Activated CD4-positive, alpha-beta T cell treated with anti-CD3 and anti-CD28 coated beads, Interleukin-2, amount 10 ng/mL, durations not matched to agents 24 days and 14 days (primary cell): ENCODE data around the gene NAALADL2. TPM values are rescaled to one million over a fixed set of nuclear protein-coding genes. Genes with fewer than 3 reads are reported as not detected.
"Not testable (repeated sequence)": the region's sequence is repeated elsewhere in the genome, so short reads cannot be mapped to it uniquely, and the experiment has no call there.

Experiments used
- DNase-seq: peaks from one replicate; pipeline ENCODE4 v3.0.0; 2022
- H3K27ac Mint-ChIP-seq: one replicate; pipeline ENCODE4 v1.8.0; 2022; ENCODE audit warnings: mild to moderate bottlenecking, mixed read lengths
- H3K27me3 Mint-ChIP-seq: one replicate; pipeline ENCODE4 v1.8.0; 2022; ENCODE audit warnings: mixed read lengths
- H3K36me3 Mint-ChIP-seq: one replicate; pipeline ENCODE4 v1.8.0; 2022; ENCODE audit warnings: low read depth, mild to moderate bottlenecking, mixed read lengths
- H3K4me1 Mint-ChIP-seq: one replicate; pipeline ENCODE4 v1.8.0; 2021; ENCODE audit warnings: mixed read lengths
- H3K4me3 Mint-ChIP-seq: one replicate; pipeline ENCODE4 v1.8.0; 2022; ENCODE audit warnings: mild to moderate bottlenecking, moderate library complexity, mixed read lengths
- H3K9me3 Mint-ChIP-seq: one replicate; pipeline ENCODE4 v1.8.0; 2021; ENCODE audit warnings: mixed read lengths
- intact Hi-C: fragments of 100-400 bp; cut with micrococcal nuclease; formaldehyde crosslinking; loops from one replicate; pipeline ENCODE4 v1.15.1; 2023
- total RNA-seq: library from RNA; stranded (reverse); gene quantifications from 2 replicates; pipeline ENCODE4 v1.2.3, GENCODE V29; 2022

Gene NAALADL2
- total RNA-seq, 1 donor from 2014 or later, result not detected

GRCh38 chr3:175737646-175738572, 878.8 kb downstream of the NAALADL2 start:
- Mint-ChIP-seq H3K4me3 (no peak overlapping the region), H3K36me3 (no peaks in the 10 kb centered on the region), H3K27ac (no peak overlapping the region), H3K27me3 (no peaks in the 10 kb centered on the region), H3K4me1 (no peaks in the 10 kb centered on the region), H3K9me3 (no peaks in the 10 kb centered on the region)
- intact Hi-C loops, result no loop called here
- DNase-seq, result no peak

- no peak overlapping the region for H3K4me3 Mint-ChIP-seq
- H3K27ac Mint-ChIP-seq, result no peak overlapping the region
Measured at GRCh38 chr3:175741951-175742350, 882.8 kb downstream of the NAALADL2 start.

GRCh38 chr3:175743733-175744400, 884.7 kb downstream of the NAALADL2 start:
- H3K27ac Mint-ChIP-seq, result no peak overlapping the region
- H3K4me3 Mint-ChIP-seq, result no peak overlapping the region
- intact Hi-C loops, result no loop called here
- peaks cover 7% of the 10 kb centered on the region for H3K9me3 Mint-ChIP-seq
- no peaks in the 10 kb centered on the region for H3K4me1 Mint-ChIP-seq
- no peak for DNase-seq
- H3K27me3 Mint-ChIP-seq, result no peaks in the 10 kb centered on the region
- H3K36me3 Mint-ChIP-seq, result no peaks in the 10 kb centered on the region

More at GRCh38 chr3:175741951-175742350, 882.8 kb downstream of the NAALADL2 start:
- no peaks in the 10 kb centered on the region for H3K36me3 Mint-ChIP-seq
- no peaks in the 10 kb centered on the region for H3K27me3 Mint-ChIP-seq
- DNase-seq, result no peak
- intact Hi-C loops, result no loop called here
- H3K9me3 Mint-ChIP-seq, result peaks cover 7% of the 10 kb centered on the region
- H3K4me1 Mint-ChIP-seq, result no peaks in the 10 kb centered on the region

GRCh38 chr3:175746308-175746707, 887.2 kb downstream of the NAALADL2 start:
- Mint-ChIP-seq H3K9me3 (peaks cover 7% of the 10 kb centered on the region), H3K4me3 (no peak overlapping the region), H3K27me3 (no peaks in the 10 kb centered on the region), H3K27ac (no peak overlapping the region), H3K36me3 (no peaks in the 10 kb centered on the region), H3K4me1 (no peaks in the 10 kb centered on the region)
- intact Hi-C loops, result no loop called here
- DNase-seq, result no peak

- H3K27ac Mint-ChIP-seq, result no peak overlapping the region
- peaks cover 7% of the 10 kb centered on the region for H3K9me3 Mint-ChIP-seq
- no peak overlapping the region for H3K4me3 Mint-ChIP-seq
- H3K4me1 Mint-ChIP-seq, result no peaks in the 10 kb centered on the region
- no peaks in the 10 kb centered on the region for H3K36me3 Mint-ChIP-seq
- no peaks in the 10 kb centered on the region for H3K27me3 Mint-ChIP-seq
- intact Hi-C loops, result no loop called here
- no peak for DNase-seq
Measured at GRCh38 chr3:175748087-175748730, 889.1 kb downstream of the NAALADL2 start.

GRCh38 chr3:175749981-175750380, 890.8 kb downstream of the NAALADL2 start:
- Mint-ChIP-seq H3K9me3 (no peaks in the 10 kb centered on the region), H3K27me3 (no peaks in the 10 kb centered on the region), H3K4me1 (no peaks in the 10 kb centered on the region), H3K27ac (no peak overlapping the region), H3K4me3 (no peak overlapping the region), H3K36me3 (no peaks in the 10 kb centered on the region)
- intact Hi-C loops, result no loop called here
- DNase-seq, result no peak

- Mint-ChIP-seq H3K27me3 (no peaks in the 10 kb centered on the region), H3K4me3 (no peak overlapping the region), H3K27ac (no peak overlapping the region), H3K9me3 (no peaks in the 10 kb centered on the region), H3K4me1 (no peaks in the 10 kb centered on the region), H3K36me3 (no peaks in the 10 kb centered on the region)
- no peak for DNase-seq
- intact Hi-C loops, result no loop called here
Measured at GRCh38 chr3:175751089-175751488, 892.0 kb downstream of the NAALADL2 start.

- no peak overlapping the region for H3K4me3 Mint-ChIP-seq
- H3K36me3 Mint-ChIP-seq, result no peaks in the 10 kb centered on the region
- no peak overlapping the region for H3K27ac Mint-ChIP-seq
- DNase-seq, result no peak
- H3K4me1 Mint-ChIP-seq, result no peaks in the 10 kb centered on the region
- no peaks in the 10 kb centered on the region for H3K27me3 Mint-ChIP-seq
- intact Hi-C loops, result no loop called here
- H3K9me3 Mint-ChIP-seq, result no peaks in the 10 kb centered on the region
Measured at GRCh38 chr3:175763948-175764347, 904.8 kb downstream of the NAALADL2 start.

- DNase-seq, result no peak
- H3K27ac Mint-ChIP-seq, result no peak overlapping the region
- intact Hi-C loops, result no loop called here
- H3K4me1 Mint-ChIP-seq, result no peaks in the 10 kb centered on the region
- no peaks in the 10 kb centered on the region for H3K9me3 Mint-ChIP-seq
- H3K36me3 Mint-ChIP-seq, result no peaks in the 10 kb centered on the region
- H3K4me3 Mint-ChIP-seq, result no peak overlapping the region
- no peaks in the 10 kb centered on the region for H3K27me3 Mint-ChIP-seq
Measured at GRCh38 chr3:175764722-175765121, 905.6 kb downstream of the NAALADL2 start.

- DNase-seq, result no peak
- H3K36me3 Mint-ChIP-seq, result no peaks in the 10 kb centered on the region
- no peaks in the 10 kb centered on the region for H3K4me1 Mint-ChIP-seq
- intact Hi-C loops, result no loop called here
- no peaks in the 10 kb centered on the region for H3K9me3 Mint-ChIP-seq
- H3K4me3 Mint-ChIP-seq, result no peak overlapping the region
- H3K27ac Mint-ChIP-seq, result no peak overlapping the region
- no peaks in the 10 kb centered on the region for H3K27me3 Mint-ChIP-seq
Measured at GRCh38 chr3:175770426-175770825, 911.3 kb downstream of the NAALADL2 start.

- Mint-ChIP-seq H3K4me1 (no peaks in the 10 kb centered on the region), H3K27ac (no peak overlapping the region), H3K27me3 (no peaks in the 10 kb centered on the region), H3K4me3 (no peak overlapping the region), H3K9me3 (no peaks in the 10 kb centered on the region), H3K36me3 (no peaks in the 10 kb centered on the region)
- intact Hi-C loops, result no loop called here
- no peak for DNase-seq
Measured at GRCh38 chr3:175777495-175777894, 918.4 kb downstream of the NAALADL2 start.

GRCh38 chr3:175777965-175778364, 918.8 kb downstream of the NAALADL2 start:
- Mint-ChIP-seq H3K4me1 (no peaks in the 10 kb centered on the region), H3K27me3 (no peaks in the 10 kb centered on the region), H3K36me3 (no peaks in the 10 kb centered on the region), H3K9me3 (no peaks in the 10 kb centered on the region), H3K27ac (no peak overlapping the region), H3K4me3 (no peak overlapping the region)
- intact Hi-C loops, result no loop called here
- DNase-seq, result no peak

- no peaks in the 10 kb centered on the region for H3K9me3 Mint-ChIP-seq
- intact Hi-C loops, result no loop called here
Measured at GRCh38 chr3:175778994-175779393, 919.9 kb downstream of the NAALADL2 start.

GRCh38 chr3:175787109-175787508, 928.0 kb downstream of the NAALADL2 start:
- H3K9me3 Mint-ChIP-seq, H3K4me1 Mint-ChIP-seq, DNase-seq, H3K36me3 Mint-ChIP-seq, H3K27me3 Mint-ChIP-seq, H3K27ac Mint-ChIP-seq, intact Hi-C loops, H3K4me3 Mint-ChIP-seq: not testable (repeated sequence)

More at GRCh38 chr3:175778994-175779393, 919.9 kb downstream of the NAALADL2 start:
- H3K4me1 Mint-ChIP-seq, result no peaks in the 10 kb centered on the region
- no peak overlapping the region for H3K4me3 Mint-ChIP-seq
- H3K36me3 Mint-ChIP-seq, result no peaks in the 10 kb centered on the region
- no peak overlapping the region for H3K27ac Mint-ChIP-seq
- DNase-seq, result no peak
- H3K27me3 Mint-ChIP-seq, result no peaks in the 10 kb centered on the region
